WI38 (cell line): Measurements from ENCODE around the gene OR10H5.
"Not testable (repeated sequence)": the region's sequence is repeated elsewhere in the genome, so short reads cannot be mapped to it uniquely, and the experiment has no call there.

Experiments used
- H3K4me3 ChIP-seq: 2 replicates; pipeline ENCODE4 v1.5.1; 2011; ENCODE audit warnings: low read depth, mild to moderate bottlenecking, control low read depth, low read length
- TF ChIP-seq, protein P1 (sequence below): IDR thresholded peaks from 2 replicates; pipeline ENCODE4 v1.5.1; 2012; ENCODE audit warnings: low read depth, mild to moderate bottlenecking, control low read depth, low read length

The OR10H5 gene

DNA sequence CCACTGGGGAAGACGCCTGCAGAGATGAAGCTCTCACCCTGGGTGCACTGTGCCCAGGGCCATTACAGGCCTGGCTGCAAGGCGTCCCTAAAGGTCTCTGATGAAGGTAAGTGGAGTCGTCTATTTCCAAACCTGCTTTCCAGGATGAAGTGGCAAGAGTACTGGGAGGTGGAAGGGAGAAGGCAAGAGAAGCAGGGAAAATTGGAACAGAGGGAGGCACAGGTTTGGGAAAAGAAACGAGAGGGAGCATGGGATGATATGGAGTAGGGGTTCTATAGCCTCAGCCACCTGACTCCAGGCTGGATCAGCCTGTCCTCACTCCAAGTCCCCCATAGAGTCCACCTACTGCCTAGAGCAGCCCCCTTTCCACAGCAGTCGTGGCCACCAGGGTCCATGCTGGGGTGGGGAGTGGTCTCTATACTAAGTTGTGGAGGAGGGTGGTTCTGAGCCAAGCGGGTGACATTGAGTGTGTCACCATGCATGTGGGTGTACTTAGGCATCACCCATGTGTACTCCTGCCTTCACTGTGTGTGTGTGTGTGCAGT is at the start of gene OR10H5:
Gene OR10H5, plus strand, starts transcription at position 51 of the 545 bp plus-strand sequence. CDS start 6,388 bp downstream, outside the sequence.
- no peak within 1 kb of the TSS for H3K4me3 ChIP-seq
- TF ChIP-seq, protein P1, sequence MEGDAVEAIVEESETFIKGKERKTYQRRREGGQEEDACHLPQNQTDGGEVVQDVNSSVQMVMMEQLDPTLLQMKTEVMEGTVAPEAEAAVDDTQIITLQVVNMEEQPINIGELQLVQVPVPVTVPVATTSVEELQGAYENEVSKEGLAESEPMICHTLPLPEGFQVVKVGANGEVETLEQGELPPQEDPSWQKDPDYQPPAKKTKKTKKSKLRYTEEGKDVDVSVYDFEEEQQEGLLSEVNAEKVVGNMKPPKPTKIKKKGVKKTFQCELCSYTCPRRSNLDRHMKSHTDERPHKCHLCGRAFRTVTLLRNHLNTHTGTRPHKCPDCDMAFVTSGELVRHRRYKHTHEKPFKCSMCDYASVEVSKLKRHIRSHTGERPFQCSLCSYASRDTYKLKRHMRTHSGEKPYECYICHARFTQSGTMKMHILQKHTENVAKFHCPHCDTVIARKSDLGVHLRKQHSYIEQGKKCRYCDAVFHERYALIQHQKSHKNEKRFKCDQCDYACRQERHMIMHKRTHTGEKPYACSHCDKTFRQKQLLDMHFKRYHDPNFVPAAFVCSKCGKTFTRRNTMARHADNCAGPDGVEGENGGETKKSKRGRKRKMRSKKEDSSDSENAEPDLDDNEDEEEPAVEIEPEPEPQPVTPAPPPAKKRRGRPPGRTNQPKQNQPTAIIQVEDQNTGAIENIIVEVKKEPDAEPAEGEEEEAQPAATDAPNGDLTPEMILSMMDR, result no peak

GRCh38 chr19:15737722-15738121 is 49.7 kb upstream of the OR10H5 start, which contains the start of gene OR10H3:
Gene OR10H3, plus strand, starts transcription at chr19:15737985. Its CDS starts 3,408 bp downstream, at chr19:15741393.
- TF ChIP-seq, protein P1, result no peak
- H3K4me3 ChIP-seq, result no peak within 1 kb of the TSS

GRCh38 chr19:15740785-15741184 is 46.7 kb upstream of the OR10H5 start:
- H3K4me3 ChIP-seq, result no peak overlapping the region
- TF ChIP-seq, protein P1, result no peak

GRCh38 chr19:15748239-15748638 is 39.2 kb upstream of the OR10H5 start:
- H3K4me3 ChIP-seq, result no peak overlapping the region
- TF ChIP-seq, protein P1, result no peak

- TF ChIP-seq, protein P1, result no peak
- H3K4me3 ChIP-seq, result no peak overlapping the region
Measured at GRCh38 chr19:15758379-15758778, 29.1 kb upstream of the OR10H5 start.

DNA sequence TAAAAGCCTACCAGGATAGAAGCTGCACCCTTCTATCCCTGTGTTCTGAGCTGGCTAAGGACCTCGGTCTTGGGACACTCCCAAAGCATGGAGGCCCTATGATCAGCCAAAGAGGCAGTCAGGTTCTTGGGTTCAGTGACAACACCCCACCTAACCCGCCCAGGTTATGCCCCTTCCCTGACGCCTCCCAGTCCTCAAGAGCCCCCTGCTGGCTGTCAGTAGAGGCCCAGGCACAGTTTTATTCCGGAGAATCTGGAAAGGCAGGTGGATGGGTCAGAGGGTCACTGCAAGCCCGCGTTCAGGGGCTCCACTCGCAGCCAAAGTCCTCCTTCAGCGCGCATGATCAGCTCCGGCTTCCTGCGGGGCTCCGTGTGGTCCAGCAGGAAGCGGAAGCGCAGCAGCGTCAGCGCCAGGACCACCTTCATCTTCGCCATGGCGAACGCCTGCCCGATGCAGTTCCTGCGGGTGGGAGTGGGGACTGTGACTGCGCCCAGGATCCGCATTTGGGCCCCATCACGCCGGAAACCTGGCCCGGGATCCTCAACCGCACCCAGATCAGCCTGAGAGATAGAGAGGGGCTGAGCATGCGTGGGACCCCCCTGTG is 27.4 kb upstream of the OR10H5 start:
- no peak overlapping the region for H3K4me3 ChIP-seq
- TF ChIP-seq, protein P1, result no peak

GRCh38 chr19:15769586-15769985 is 17.9 kb upstream of the OR10H5 start:
- H3K4me3 ChIP-seq, result no peak overlapping the region
- TF ChIP-seq, protein P1, result no peak

DNA sequence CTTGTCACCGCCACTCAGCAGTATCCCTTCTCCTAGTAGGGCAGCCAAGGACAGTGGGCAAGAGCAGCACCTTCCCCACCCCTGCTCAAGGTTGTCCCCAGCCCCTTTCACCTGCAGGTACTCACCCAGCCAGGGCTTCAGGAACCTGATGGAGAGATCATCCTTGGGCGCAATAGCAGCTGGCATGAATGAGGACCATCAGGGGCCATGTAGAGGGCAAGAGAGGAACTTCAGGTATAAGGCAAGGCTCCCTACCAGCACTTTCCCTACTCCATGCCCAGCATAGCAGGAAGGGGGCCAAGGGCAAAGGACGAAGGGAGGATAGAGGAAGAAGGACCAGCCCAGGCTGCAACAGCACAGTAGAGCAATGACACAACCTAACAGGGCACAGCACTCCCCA is 13.3 kb upstream of the OR10H5 start:
- not testable (repeated sequence) for H3K4me3 ChIP-seq
